B cell (primary cell): ENCODE measurements around the gene GMPS. TPM values are rescaled to one million over a fixed set of nuclear protein-coding genes. Genes with fewer than 3 reads are reported as not detected.

Experiments used
- ATAC-seq: fragments of 200-7000 bp; cut with Tn5 transposase; one replicate; pipeline ENCODE4 v1.10.0; 2021; ENCODE audit warnings: low read depth, mild to moderate bottlenecking, moderate number of reproducible peaks, moderate library complexity
- CTCF ChIA-PET: fragments of 350-600 bp; sonication (Branson Sonifier 250); formaldehyde crosslinking; loops from one replicate; lab custom pipeline; 2021; ENCODE audit warnings: antibody characterized with exemption, inconsistent platforms; lab: Charles Lee
- POLR2A ChIA-PET: fragments of 350-600 bp; sonication (Branson Sonifier 250); formaldehyde crosslinking; loops from one replicate; lab custom pipeline; 2021; ENCODE audit warnings: antibody characterized with exemption; lab: Charles Lee
- DNase-seq: peaks from one replicate; pipeline ENCODE4 v3.0.0; 2013
- H2AFZ ChIP-seq: 2 replicates; pipeline ENCODE4 v1.6.1; 2012; ENCODE audit warnings: mild to moderate bottlenecking, low read depth, low read length; ENCODE audit not compliant: insufficient read depth, poor library complexity, severe bottlenecking
- H3K27ac ChIP-seq, 2 donors: 1 replicate in 1 of 2; 2 replicates in 1 of 2; pipeline ENCODE4 v1.5.1; 2012 to 2013; ENCODE audit warnings: low read length in 2 of 2, mild to moderate bottlenecking in 2 of 2, moderate library complexity in 1 of 2
- H3K27me3 ChIP-seq, 4 experiments: fragments of 200-600 bp in 1 of 4; sonication (generic) in 1 of 4; replicated peaks in 1 of 4; 1 replicate in 2 of 4; 2 replicates in 2 of 4; pipeline versions ENCODE4 v1.6.1 to v1.7.0; 2013 to 2016; ENCODE audit warnings: low read length in 3 of 4, mild to moderate bottlenecking in 2 of 4, mixed read lengths in 1 of 4, moderate library complexity in 1 of 4; ENCODE audit not compliant: insufficient read depth in 4 of 4, control insufficient read depth in 3 of 4; ENCODE audit errors: control extremely low read depth in 1 of 4
- H3K36me3 ChIP-seq, 2 experiments: replicated peaks in 1 of 2; 1 replicate in 1 of 2; 2 replicates in 1 of 2; pipeline versions ENCODE4 v1.6.1 to v1.7.1; 2013; ENCODE audit warnings: low read length in 1 of 2; ENCODE audit not compliant: insufficient read depth in 2 of 2, control insufficient read depth in 1 of 2; ENCODE audit errors: control extremely low read depth in 1 of 2, extremely low read depth in 1 of 2
- H3K4me1 ChIP-seq, 2 donors: fragments of 200-600 bp in 1 of 2; sonication (generic) in 1 of 2; 1 replicate in 1 of 2; 2 replicates in 1 of 2; pipeline versions ENCODE4 v1.5.1 to v1.6.1; 2013 to 2017; ENCODE audit warnings: low read length in 2 of 2; ENCODE audit not compliant: control insufficient read depth in 2 of 2, insufficient read depth in 2 of 2
- H3K4me2 ChIP-seq: replicated peaks from 2 replicates; pipeline ENCODE3; 2012; ENCODE audit warnings: mild to moderate bottlenecking, low read depth, low read length; ENCODE audit not compliant: poor library complexity, severe bottlenecking
- H3K4me3 ChIP-seq, 5 experiments: fragments of 200-600 bp in 1 of 5; sonication (generic) in 1 of 5; 1 replicate in 3 of 5; 2 replicates in 2 of 5; pipeline versions ENCODE4 v1.5.1 to v1.7.0; 2011 to 2016; ENCODE audit warnings: low read length in 4 of 5, mild to moderate bottlenecking in 4 of 5, low read depth in 2 of 5, control low read depth in 1 of 5, moderate library complexity in 1 of 5; ENCODE audit not compliant: insufficient read depth in 1 of 5; ENCODE audit errors: control extremely low read depth in 1 of 5, extremely low read depth in 1 of 5
- H3K79me2 ChIP-seq: fragments of 200-600 bp; sonication (generic); one replicate; pipeline ENCODE4 v1.6.0; 2016; ENCODE audit warnings: low read length; ENCODE audit not compliant: control insufficient read depth, insufficient read depth
- H3K9ac ChIP-seq: fragments of 200-600 bp; sonication (generic); 2 replicates; pipeline ENCODE4 v1.6.1; 2017; ENCODE audit warnings: mild to moderate bottlenecking, low read length, moderate library complexity
- H3K9me3 ChIP-seq, 3 donors: one replicate each; pipeline versions ENCODE4 v1.6.1 to v1.7.1; 2013; ENCODE audit warnings: low read length in 2 of 3; ENCODE audit not compliant: control insufficient read depth in 2 of 3, insufficient read depth in 1 of 3; ENCODE audit errors: control extremely low read depth in 1 of 3
- H4K20me1 ChIP-seq: 2 replicates; pipeline ENCODE4 v1.6.0; 2012; ENCODE audit warnings: mild to moderate bottlenecking, low read length; ENCODE audit not compliant: insufficient read depth, control insufficient read depth, poor library complexity, severe bottlenecking
- H3K27ac Mint-ChIP-seq: one replicate; pipeline ENCODE4 v1.8.0; 2021; ENCODE audit warnings: mixed read lengths
- H3K27me3 Mint-ChIP-seq: one replicate; pipeline ENCODE4 v1.8.0; 2021; ENCODE audit warnings: mixed read lengths
- H3K4me1 Mint-ChIP-seq: one replicate; pipeline ENCODE4 v1.8.0; 2021; ENCODE audit warnings: mixed read lengths
- H3K4me3 Mint-ChIP-seq: one replicate; pipeline ENCODE4 v1.8.0; 2021; ENCODE audit warnings: mixed read lengths
- H3K9me3 Mint-ChIP-seq: one replicate; pipeline ENCODE4 v1.8.0; 2022; ENCODE audit warnings: mixed read lengths; ENCODE audit not compliant: insufficient read depth
- EZH2 ChIP-seq: IDR thresholded peaks from 2 replicates; pipeline ENCODE4 v1.6.1; 2012; ENCODE audit warnings: borderline replicate concordance, low read depth, mild to moderate bottlenecking, moderate library complexity, low read length; ENCODE audit not compliant: insufficient read depth, poor library complexity, severe bottlenecking
- WGBS: methylation state at CpG from one replicate; pipeline ENCODE4 v1.1.5; 2013; ENCODE audit warnings: missing lambda C conversion rate; ENCODE audit not compliant: insufficient coverage; 5-methylcytosine and 5-hydroxymethylcytosine counted together
- intact Hi-C: fragments of 100-400 bp; cut with micrococcal nuclease; formaldehyde crosslinking; loops from one replicate; pipeline ENCODE4 v1.10.0; 2022
- polyA plus RNA-seq: library from polyadenylated mRNA; depleted of rRNA; stranded (reverse); fragments of >200 nt; gene quantifications from 2 replicates; pipeline ENCODE4 v1.2.3, GENCODE V29; 2012
- total RNA-seq, 2 donors: library from RNA; stranded (reverse); fragments of 120-200 nt in 1 of 2; gene quantifications; 1 replicate in 1 of 2; 2 replicates in 1 of 2; pipeline versions ENCODE4 v1.2.3 to v1.2.4, GENCODE V29; 2013 to 2022
- TF ChIP-seq, protein P1 (sequence below): fragments of 200-600 bp; IDR thresholded peaks from one replicate; pipeline ENCODE4 v1.8.0; 2022; ENCODE audit warnings: antibody characterized with exemption, mild to moderate bottlenecking

Gene GMPS
- total and polyA plus RNA-seq, 2 donors (not counting 1 experiment from before 2014, with no cell fraction given) = 12.0 to 30.8 TPM

DNA sequence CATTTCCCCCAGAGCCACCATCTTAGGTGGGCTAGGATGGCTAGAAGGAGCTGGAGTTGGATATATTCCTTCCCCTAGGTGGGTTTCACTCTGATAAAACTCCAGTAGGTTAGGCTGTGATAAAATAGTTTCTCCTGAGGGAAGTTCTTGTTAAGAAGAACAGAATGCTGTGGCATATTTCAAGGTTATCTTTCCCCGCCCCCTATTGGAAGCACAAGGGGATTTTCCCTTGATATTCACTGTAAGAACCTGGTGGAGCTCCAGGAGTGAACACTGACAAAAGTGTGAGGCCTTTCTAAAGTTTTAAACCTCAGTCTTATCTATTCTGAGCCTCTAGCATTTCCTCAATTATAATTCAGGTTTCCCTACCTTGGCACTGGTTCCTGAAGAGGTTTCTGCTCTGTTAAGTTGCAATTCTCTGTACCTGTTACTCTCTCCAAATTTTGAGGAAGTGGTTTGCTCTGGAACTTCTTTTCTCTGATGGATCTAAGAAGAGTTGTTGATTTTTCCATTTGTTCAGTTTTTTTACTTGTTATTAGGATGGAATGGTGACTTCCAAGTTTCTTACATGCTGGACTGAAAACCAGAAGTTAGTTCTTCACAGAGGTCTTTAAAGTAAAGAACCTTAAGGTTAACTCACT is 113.5 kb downstream of the GMPS start:
- Mint-ChIP-seq H3K9me3 (no peaks in the 10 kb centered on the region), H3K4me1 (no peaks in the 10 kb centered on the region), H3K27ac (no peak overlapping the region), H3K4me3 (no peak overlapping the region), H3K27me3 (peaks cover 3% of the 10 kb centered on the region)
- intact Hi-C loops = no loop called here
- POLR2A ChIA-PET = no interaction called here
- Histone ChIP-seq H3K27me3 (peaks cover 0 to 2% (median 0%) of the 10 kb centered on the region in 4 experiments), H2AFZ (no peak overlapping the region), H3K79me2 (no peaks in the 10 kb centered on the region), H4K20me1 (no peaks in the 10 kb centered on the region), H3K27ac (no peak overlapping the region), H3K9ac (no peak overlapping the region), H3K9me3 (peaks cover 0 to 3% (median 0%) of the 10 kb centered on the region in 3 donors), H3K4me2 (no peak overlapping the region), H3K4me3 (no peak overlapping the region), H3K36me3 (no peaks in the 10 kb centered on the region), H3K4me1 (no peaks in the 10 kb centered on the region)
- CTCF ChIA-PET = no interaction called here
- WGBS = no CpG with 5 or more reads among the region's 1 CpG
- no peak for DNase-seq
- ATAC-seq = no peak
- no peak for TF ChIP-seq EZH2
- TF ChIP-seq, protein P1, sequence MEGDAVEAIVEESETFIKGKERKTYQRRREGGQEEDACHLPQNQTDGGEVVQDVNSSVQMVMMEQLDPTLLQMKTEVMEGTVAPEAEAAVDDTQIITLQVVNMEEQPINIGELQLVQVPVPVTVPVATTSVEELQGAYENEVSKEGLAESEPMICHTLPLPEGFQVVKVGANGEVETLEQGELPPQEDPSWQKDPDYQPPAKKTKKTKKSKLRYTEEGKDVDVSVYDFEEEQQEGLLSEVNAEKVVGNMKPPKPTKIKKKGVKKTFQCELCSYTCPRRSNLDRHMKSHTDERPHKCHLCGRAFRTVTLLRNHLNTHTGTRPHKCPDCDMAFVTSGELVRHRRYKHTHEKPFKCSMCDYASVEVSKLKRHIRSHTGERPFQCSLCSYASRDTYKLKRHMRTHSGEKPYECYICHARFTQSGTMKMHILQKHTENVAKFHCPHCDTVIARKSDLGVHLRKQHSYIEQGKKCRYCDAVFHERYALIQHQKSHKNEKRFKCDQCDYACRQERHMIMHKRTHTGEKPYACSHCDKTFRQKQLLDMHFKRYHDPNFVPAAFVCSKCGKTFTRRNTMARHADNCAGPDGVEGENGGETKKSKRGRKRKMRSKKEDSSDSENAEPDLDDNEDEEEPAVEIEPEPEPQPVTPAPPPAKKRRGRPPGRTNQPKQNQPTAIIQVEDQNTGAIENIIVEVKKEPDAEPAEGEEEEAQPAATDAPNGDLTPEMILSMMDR = no peak

- DNase-seq = no peak
- Histone ChIP-seq H3K4me2 (no peak overlapping the region), H2AFZ (no peak overlapping the region), H3K9ac (no peak overlapping the region), H3K9me3 (peaks cover 0 to 3% (median 0%) of the 10 kb centered on the region in 3 donors), H3K4me1 (no peaks in the 10 kb centered on the region), H3K27me3 (peaks cover 0 to 2% (median 0%) of the 10 kb centered on the region in 4 experiments), H4K20me1 (no peaks in the 10 kb centered on the region), H3K36me3 (no peaks in the 10 kb centered on the region), H3K27ac (no peak overlapping the region), H3K79me2 (no peaks in the 10 kb centered on the region), H3K4me3 (no peak overlapping the region)
- H3K27ac Mint-ChIP-seq = no peak overlapping the region
- WGBS = 100% methylated on average over 5 of the region's 6 CpGs
- ChIA-PET CTCF (no interaction called here), POLR2A (no interaction called here)
- TF ChIP-seq, protein P1 = no peak
- TF ChIP-seq EZH2 = no peak
- ATAC-seq = no peak
- intact Hi-C loops = no loop called here
- H3K4me1 Mint-ChIP-seq = no peaks in the 10 kb centered on the region
- H3K27me3 Mint-ChIP-seq = peaks cover 3% of the 10 kb centered on the region
- no peaks in the 10 kb centered on the region for H3K9me3 Mint-ChIP-seq
- H3K4me3 Mint-ChIP-seq = no peak overlapping the region
These were observed 114.5 kb downstream of the GMPS start for GRCh38 chr3:155984791-155985417.
